ENCODE data around the gene SLF2. TPM values are rescaled to one million over a fixed set of nuclear protein-coding genes. Genes with fewer than 3 reads are reported as not detected.

SLF2 gene
- total and polyA plus RNA-seq, 2 of the 8 experiments (the other 6 are each of a cell fraction or from before 2014, with no cell fraction given) = 5.5 to 20.9 TPM

- no peak overlapping the region for H2BK120ac ChIP-seq (replicated peaks; ENCODE audit: low read depth, low read length)
- H3K79me1 ChIP-seq (ENCODE audit: low read depth, low read length) = no peaks in the 10 kb centered on the region
- H3K14ac ChIP-seq (ENCODE audit: insufficient read length) = no peak overlapping the region
- H3K23ac ChIP-seq (ENCODE audit: insufficient read length) = no peak overlapping the region
- no peak overlapping the region for H3K4me3 ChIP-seq (ENCODE audit: extremely low read depth in 1 of 4, insufficient read depth in 2 of 4, low read depth in 3 of 4, low read length in 4 of 4)
- no peak overlapping the region for H2AK5ac ChIP-seq (ENCODE audit: low read depth, low read length)
- H3K4me2 ChIP-seq (ENCODE audit: insufficient read depth in 1 of 2, low read depth in 2 of 2, low read length in 2 of 2) = no peak overlapping the region
- H4K8ac ChIP-seq (ENCODE audit: extremely low read depth, insufficient read depth, low read length) = no peak overlapping the region
- H3K56ac ChIP-seq (replicated peaks; ENCODE audit: insufficient read length, low read depth, low read length) = no peak overlapping the region
- H3K4me1 ChIP-seq (replicated peaks in 1 of 4; ENCODE audit: control insufficient read depth in 3 of 4, insufficient read depth in 4 of 4, low read length in 3 of 4) = peaks cover 0 to 8% (median 3%) of the 10 kb centered on the region in 4 experiments; a peak in 3 of 7 replicates
- no peaks in the 10 kb centered on the region for H3K36me3 ChIP-seq (ENCODE audit: control insufficient read depth in 2 of 4, insufficient read depth in 4 of 4, low read length in 3 of 4)
- H2BK5ac ChIP-seq (ENCODE audit: low read depth, low read length) = no peak overlapping the region
- no peak overlapping the region for H3K9ac ChIP-seq (replicated peaks in 1 of 4; ENCODE audit: extremely low read depth in 1 of 4, low read depth in 3 of 4, low read length in 3 of 4)
- H3K23me2 ChIP-seq (ENCODE audit: low read depth, low read length) = no peaks in the 10 kb centered on the region; the same call in 1 of the 2 replicates
- no peak overlapping the region for H3K18ac ChIP-seq (ENCODE audit: extremely low read depth, low read length)
- no peak overlapping the region for H2AFZ ChIP-seq (ENCODE audit: low read length)
- no peaks in the 10 kb centered on the region for H3K9me3 ChIP-seq (ENCODE audit: insufficient read depth in 2 of 2, low read depth in 1 of 2, low read length in 1 of 2)
- H3K27me3 ChIP-seq (replicated peaks in 1 of 4; ENCODE audit: control insufficient read depth in 3 of 4, extremely low read depth in 1 of 4, insufficient read depth in 3 of 4, low read length in 3 of 4) = no peaks in the 10 kb centered on the region
- no peak overlapping the region for H2BK20ac ChIP-seq (ENCODE audit: low read length)
- H4K5ac ChIP-seq (ENCODE audit: insufficient read length, low read depth, low read length) = no peak overlapping the region
- no peaks in the 10 kb centered on the region for H3K79me2 ChIP-seq (ENCODE audit: control insufficient read depth in 1 of 2, insufficient read depth in 2 of 2, low read length in 2 of 2)
- DNase-seq (ENCODE audit: low read depth in 1 of 2, low spot score in 2 of 2) (no peak), FAIRE-seq (no peak)
- no peak overlapping the region for H3K27ac ChIP-seq (ENCODE audit: low read depth, low read length)
- H2BK12ac ChIP-seq (ENCODE audit: low read depth, low read length) = no peak overlapping the region
- CTCF ChIA-PET (ENCODE audit: partially characterized antibody) = interaction anchor here (0.6 to 7.6 kb wide), 3 partner anchors 10 to 111 kb away, joined by 3 to 110 read pairs (median 3); no protein-coding TSS in a partner anchor
- POLR2A ChIA-PET (ENCODE audit: partially characterized antibody) = no interaction called here
- H2BK15ac ChIP-seq (ENCODE audit: low read length) = no peak overlapping the region
- no peak overlapping the region for H4K91ac ChIP-seq (replicated peaks; ENCODE audit: insufficient read length, low read length)
- H3K4ac ChIP-seq (replicated peaks; ENCODE audit: insufficient read length, low read depth, low read length) = no peak overlapping the region
- no peaks in the 10 kb centered on the region for H4K20me1 ChIP-seq (replicated peaks in 1 of 2; ENCODE audit: control insufficient read depth in 1 of 2, insufficient read depth in 2 of 2, low read length in 2 of 2)
- WGBS, 2 experiments (ENCODE audit: extremely low coverage in 1 of 2, insufficient coverage in 1 of 2, insufficient read length in 1 of 2, insufficient replicate concordance in 2 of 2, low coverage in 1 of 2, low lambda C conversion rate in 2 of 2, missing lambda C conversion rate in 1 of 2) = 98% methylated on average over 3 of the region's 3 CpGs; no CpG with 5 or more reads in 1 of the 2 experiments
- no peak for TF ChIP-seq CHD1 (IDR thresholded peaks at IDR 0.05; ENCODE audit: low read depth, low read length)
- no peak for TF ChIP-seq CHD2 (IDR thresholded peaks at IDR 0.05; ENCODE audit: low read length)
- TF ChIP-seq GTF2F1 (IDR thresholded peaks at IDR 0.05; ENCODE audit: borderline replicate concordance, low read depth, low read length) = no peak
- no peak for TF ChIP-seq SIX5 (IDR thresholded peaks at IDR 0.05; ENCODE audit: low read depth, low read length)
- TF ChIP-seq SIN3A (conservative IDR thresholded peaks at IDR 0.05 in 1 of 2, IDR thresholded peaks at IDR 0.05 in 1 of 2; ENCODE audit: low read depth in 1 of 2, low read length in 2 of 2) = no peak
- TF ChIP-seq ZNF274 (IDR thresholded peaks at IDR 0.05; ENCODE audit: borderline replicate concordance, extremely low read depth, low read length) = no peak
- TF ChIP-seq, protein P1, sequence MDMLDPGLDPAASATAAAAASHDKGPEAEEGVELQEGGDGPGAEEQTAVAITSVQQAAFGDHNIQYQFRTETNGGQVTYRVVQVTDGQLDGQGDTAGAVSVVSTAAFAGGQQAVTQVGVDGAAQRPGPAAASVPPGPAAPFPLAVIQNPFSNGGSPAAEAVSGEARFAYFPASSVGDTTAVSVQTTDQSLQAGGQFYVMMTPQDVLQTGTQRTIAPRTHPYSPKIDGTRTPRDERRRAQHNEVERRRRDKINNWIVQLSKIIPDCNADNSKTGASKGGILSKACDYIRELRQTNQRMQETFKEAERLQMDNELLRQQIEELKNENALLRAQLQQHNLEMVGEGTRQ (IDR thresholded peaks at IDR 0.05; ENCODE audit: low read length) = no peak
- no peak for TF ChIP-seq CBX5 (IDR thresholded peaks at IDR 0.05; ENCODE audit: low read depth, low read length)
- no peak for TF ChIP-seq HDAC2 (IDR thresholded peaks at IDR 0.05; ENCODE audit: borderline replicate concordance in 1 of 2, low read depth in 2 of 2, low read length in 2 of 2)
- no peak for TF ChIP-seq NRF1 (IDR thresholded peaks at IDR 0.05; ENCODE audit: low read depth, low read length)
- TF ChIP-seq SP1 (IDR thresholded peaks at IDR 0.05; ENCODE audit: low read depth, low read length) = no peak
- TF ChIP-seq TAF7 (optimal IDR thresholded peaks at IDR 0.05; ENCODE audit: borderline replicate concordance, low read depth, low read length) = no peak
- no peak for TF ChIP-seq SUZ12 (IDR thresholded peaks at IDR 0.05; ENCODE audit: low read length)
- TF ChIP-seq JUND (IDR thresholded peaks at IDR 0.05; ENCODE audit: low read length) = no peak
These were observed 26.7 kb upstream of the SLF2 start for GRCh38 chr10:100886091-100886490.
